ENCODE data around the gene MISP3.
"Not testable (repeated sequence)": the region's sequence is repeated elsewhere in the genome, so short reads cannot be mapped to it uniquely, and the experiment has no call there.

The MISP3 gene

GRCh38 chr19:14072535-14073260 is at the start of gene MISP3:
TSS of gene MISP3 (plus strand) at chr19:14072786. CDS start at chr19:14073310, 524 bp downstream.
- DNase-seq = no peak

DNA sequence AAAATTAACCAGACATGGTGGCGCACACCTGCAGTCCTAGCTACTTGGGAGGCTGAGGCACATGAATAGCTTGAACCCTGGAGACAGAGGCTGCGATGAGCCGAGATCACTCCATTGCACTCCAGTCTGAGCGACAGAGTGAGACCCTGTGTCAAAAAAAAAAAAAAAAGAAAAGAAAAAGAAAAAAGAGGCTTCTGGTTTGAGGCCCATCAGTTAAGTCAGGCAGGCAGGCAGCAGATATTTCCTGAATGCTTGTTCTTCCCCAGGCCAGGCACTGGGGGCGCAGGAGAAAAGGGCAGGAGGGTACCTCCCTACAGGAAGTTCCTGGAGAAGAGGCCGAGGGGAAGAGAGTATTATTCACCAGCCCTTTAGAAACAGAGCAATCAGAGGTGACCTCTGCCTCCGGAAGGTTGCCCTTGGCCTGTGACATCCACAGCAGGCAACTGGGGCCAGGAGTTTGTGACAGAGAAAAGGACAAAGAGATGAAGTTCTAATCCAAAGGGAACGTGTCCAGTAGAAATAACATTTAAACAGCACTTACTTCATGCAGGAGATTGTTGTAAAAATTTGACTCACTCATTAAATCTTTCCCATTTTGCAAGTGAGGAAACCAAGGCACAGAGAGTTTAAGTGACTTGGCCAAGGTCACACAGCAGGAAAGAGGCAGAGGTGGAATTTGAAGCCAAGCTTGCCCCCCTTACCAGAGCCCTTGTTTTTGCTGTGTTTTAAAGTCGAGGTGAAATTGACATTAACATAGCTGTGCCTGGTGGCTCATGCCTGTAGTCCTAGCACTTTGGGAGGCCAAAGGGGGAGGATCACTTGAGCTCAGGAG is 49.0 kb upstream of the MISP3 start:
- DNase-seq = peak; percentile 50 to 80

- not testable (repeated sequence) for DNase-seq
Measured at GRCh38 chr19:14026652-14027192, 45.9 kb upstream of the MISP3 start.

- no peak for DNase-seq
Measured at GRCh38 chr19:14027856-14028450, 44.6 kb upstream of the MISP3 start, which contains the start of gene RLN3. TSS of gene RLN3 (plus strand) at chr19:14028148. CDS start at chr19:14028205, 57 bp downstream.

- DNase-seq = no peak
Measured at GRCh38 chr19:14028901-14029300, 43.7 kb upstream of the MISP3 start.

GRCh38 chr19:14030997-14031718 is 41.4 kb upstream of the MISP3 start:
- DNase-seq = no peak

DNA sequence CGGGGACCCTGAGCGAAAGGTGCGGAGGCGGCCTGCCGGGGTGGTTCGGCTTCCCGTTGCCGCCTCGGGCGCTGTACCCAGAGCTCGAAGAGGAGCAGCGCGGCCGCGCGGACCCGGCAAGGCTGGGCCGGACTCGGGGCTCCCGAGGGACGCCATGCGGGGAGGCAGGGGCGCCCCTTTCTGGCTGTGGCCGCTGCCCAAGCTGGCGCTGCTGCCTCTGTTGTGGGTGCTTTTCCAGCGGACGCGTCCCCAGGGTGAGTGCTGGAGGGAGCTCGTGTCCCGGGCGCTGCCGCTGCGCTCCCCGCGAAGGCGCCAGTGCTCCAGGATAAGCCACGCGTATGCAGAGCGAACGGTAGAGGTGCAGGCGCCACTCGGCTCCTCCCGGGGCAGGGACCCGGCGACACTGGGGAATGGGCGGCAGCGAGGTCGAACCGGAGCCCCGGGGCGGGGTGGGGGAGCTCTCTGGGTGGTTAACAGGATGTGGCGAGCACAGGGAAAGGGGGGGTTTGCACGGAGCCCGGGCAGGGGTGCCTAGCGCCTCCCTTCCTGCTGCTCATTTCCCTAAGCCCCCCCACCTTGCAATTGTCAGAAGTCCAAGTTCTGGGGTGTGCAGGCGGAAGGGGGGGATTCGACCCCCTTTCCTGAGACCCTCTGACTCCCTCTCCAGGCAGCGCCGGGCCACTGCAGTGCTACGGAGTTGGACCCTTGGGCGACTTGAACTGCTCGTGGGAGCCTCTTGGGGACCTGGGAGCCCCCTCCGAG is 40.7 kb upstream of the MISP3 start, which contains the start of gene IL27RA:
Gene IL27RA (plus strand): TSS at position 44 of the 762 bp plus-strand sequence. CDS start 111 bp downstream, at position 155.
- peak; percentile 52 to 67 for DNase-seq

DNA sequence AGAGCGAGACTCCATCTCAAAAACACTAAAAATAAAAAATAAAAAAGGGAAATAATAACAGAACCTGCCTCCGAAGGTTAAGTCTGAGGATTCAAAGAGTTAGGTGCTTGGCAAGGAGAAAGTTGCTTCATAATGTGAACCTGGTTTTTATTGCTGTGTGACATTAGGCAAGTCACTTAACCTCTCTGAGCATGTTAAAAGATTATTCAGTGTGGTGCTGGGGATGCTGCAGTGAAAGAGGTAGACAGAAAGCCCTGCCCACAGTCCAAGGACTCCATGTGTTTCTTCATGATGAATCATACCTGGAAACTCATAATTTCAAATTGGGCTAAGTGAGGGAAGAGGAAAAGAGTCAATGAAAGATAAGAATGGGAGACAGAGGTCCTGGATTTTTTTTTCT is 38.6 kb upstream of the MISP3 start:
- DNase-seq = no peak

- DNase-seq = peak in 1 of 2 experiments; percentile 10
Measured at GRCh38 chr19:14035159-14035558, 37.4 kb upstream of the MISP3 start.

DNA sequence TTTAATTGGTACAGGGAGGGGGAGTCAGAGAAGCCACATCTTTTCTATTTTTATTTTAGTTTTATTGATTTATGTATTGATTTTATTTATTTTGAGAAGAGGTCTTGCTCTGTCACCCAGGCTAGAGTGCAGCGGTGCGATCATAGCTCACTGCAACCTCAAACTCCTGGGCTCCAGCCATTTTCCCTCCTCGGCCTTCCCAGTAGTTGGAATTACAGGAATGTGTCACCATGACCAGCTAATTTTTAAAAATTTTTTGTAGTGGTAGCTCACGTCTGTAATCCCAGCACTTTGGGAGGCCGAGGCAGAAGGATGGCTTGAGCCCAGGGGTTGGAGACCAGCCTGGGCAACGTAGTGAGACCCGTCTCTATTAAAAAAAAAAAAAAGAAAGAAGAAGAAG is 36.9 kb upstream of the MISP3 start:
- DNase-seq = no peak

DNA sequence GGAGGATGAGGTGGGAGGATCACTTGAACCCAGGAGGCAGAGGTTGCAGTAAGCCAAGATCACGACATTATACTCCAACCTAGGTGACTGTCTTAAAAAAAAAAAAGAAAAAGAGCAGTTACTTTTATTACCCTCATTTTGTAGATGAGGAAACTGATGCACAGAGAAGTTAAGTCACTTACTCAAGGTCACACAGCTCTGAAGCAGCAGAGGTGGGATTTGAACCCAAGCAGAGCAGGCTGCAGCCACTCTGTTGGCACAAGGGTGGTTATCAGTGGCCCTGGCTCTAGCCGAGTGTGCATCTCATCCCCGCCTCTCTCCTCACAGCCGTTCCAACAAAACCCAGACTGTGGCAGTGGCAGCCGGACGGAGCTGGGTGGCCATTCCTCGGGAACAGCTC is 33.4 kb upstream of the MISP3 start:
- DNase-seq = no peak

GRCh38 chr19:14042659-14043608 is 29.7 kb upstream of the MISP3 start:
- DNase-seq = peak; percentile 58 to 76

DNA sequence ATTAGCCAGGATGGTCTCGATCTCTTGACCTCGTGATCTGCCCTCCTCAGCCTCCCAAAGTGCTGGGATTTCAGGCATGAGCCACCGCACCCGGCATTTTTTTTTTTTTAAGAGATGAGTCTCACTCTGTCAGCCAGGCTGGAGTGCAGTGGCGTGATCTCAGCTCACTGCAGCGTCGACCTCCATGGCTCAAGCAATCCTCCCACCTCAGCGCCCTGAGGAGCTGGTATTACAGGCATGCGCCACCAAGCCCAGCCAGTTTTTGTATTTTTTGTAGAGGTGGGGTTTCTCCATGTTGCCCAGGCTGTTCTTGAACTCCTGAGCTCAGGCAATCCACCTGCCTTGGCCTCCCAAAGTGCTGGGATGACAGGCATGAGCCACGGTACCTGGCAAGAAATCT is 24.7 kb upstream of the MISP3 start:
- not testable (repeated sequence) for DNase-seq

DNA sequence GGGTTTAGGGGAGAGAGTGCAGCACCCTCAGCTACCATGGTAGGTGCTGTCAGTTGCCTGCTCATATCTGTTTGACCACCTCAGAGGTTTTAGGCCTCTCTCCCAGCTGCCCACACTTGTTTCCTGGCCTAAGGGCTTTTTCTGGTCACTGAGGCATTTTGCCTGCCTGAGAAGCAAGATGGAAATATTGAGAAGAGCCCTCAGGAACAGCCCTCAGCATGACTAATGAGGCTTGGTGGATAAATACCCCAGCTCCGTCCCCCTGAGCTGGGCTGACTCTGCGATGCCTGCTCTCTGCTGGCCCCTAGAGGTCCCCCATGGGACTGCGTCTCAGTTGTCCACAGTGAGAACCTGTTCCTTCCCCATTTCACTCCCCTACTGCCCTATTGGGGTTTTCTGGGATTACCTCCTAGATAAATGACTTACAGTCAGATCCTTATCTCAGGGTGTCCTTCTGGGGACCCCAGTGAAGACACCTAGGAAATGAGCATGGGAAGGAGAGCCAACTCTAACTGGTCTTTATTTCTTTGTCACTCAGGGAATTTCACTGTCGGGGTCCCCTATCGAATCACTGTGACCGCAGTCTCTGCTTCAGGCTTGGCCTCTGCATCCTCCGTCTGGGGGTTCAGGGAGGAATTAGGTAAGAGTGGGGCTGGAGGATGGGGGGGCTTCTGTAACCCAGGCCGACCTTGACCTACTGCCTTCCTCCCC is 24.0 kb upstream of the MISP3 start:
- DNase-seq = no peak

DNA sequence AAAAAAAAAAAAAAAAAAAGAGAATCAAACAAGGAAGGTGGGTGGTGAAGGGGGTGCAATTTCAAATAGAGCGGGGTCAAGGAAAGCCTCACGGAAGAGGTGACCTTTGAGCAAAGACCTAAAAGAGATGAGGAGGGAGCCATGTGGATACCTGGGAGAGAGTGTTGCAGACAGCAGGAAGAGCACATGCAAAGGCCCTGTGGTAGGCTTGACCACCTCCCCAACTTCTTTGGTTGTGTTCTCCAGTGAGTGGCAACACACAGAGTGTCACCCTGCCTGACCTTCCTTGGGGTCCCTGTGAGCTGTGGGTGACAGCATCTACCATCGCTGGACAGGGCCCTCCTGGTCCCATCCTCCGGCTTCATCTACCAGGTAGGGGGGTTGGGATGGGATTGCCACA is 22.1 kb upstream of the MISP3 start:
- DNase-seq = no peak

DNA sequence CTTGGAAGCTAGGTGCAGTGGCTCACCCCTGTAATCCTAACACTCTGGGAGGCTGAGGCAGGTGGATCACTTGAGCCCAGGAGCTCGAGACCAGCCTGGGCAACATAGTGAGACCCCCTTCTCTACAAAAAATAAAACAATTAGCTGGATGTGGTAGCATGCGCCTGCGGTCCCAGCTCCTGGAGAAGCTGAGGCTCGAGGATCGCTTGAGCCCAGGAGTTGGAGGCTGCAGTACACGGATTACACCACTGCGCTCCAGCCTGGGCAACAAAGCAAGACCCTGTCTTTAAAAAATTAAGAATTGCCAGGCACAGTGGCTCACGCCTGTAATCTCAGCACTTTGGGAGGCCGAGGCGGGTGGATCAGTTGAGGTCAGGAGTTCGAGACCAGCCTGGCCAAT is 21.6 kb upstream of the MISP3 start:
- DNase-seq = not testable (repeated sequence)

DNA sequence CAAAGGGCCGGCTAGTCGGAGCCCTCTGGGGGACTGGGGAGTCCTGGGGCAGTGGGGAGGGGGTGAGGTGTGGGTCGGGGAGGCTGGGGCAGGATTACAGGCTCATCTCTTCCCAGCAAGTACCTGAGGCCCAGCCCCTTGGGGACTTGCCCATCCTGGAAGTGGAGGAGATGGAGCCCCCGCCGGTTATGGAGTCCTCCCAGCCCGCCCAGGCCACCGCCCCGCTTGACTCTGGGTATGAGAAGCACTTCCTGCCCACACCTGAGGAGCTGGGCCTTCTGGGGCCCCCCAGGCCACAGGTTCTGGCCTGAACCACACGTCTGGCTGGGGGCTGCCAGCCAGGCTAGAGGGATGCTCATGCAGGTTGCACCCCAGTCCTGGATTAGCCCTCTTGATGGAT is 20.6 kb upstream of the MISP3 start:
- no peak for DNase-seq

DNA sequence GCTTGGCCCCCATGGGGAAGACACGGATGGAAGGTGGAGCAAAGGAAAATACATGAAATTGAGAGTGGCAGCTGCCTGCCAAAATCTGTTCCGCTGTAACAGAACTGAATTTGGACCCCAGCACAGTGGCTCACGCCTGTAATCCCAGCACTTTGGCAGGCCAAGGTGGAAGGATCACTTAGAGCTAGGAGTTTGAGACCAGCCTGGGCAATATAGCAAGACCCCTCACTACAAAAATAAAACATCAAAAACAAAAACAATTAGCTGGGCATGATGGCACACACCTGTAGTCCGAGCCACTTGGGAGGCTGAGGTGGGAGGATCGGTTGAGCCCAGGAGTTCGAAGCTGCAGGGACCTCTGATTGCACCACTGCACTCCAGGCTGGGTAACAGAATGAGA is 20.1 kb upstream of the MISP3 start:
- no peak for DNase-seq

GRCh38 chr19:14053032-14053431 is 19.6 kb upstream of the MISP3 start:
- DNase-seq = no peak

- no peak for DNase-seq
Measured at GRCh38 chr19:14053500-14053899, 19.1 kb upstream of the MISP3 start.
